C4-2B (cell line): ENCODE data around the gene SND1.

Experiments used
- H3K27ac ChIP-seq: fragments of 450-650 bp; 2 replicates; pipeline ENCODE4 v1.5.1; 2017
- ZFX ChIP-seq: fragments of 450-650 bp; IDR thresholded peaks from 2 replicates; pipeline ENCODE4 v1.6.1; 2017
- TF ChIP-seq, protein P1 (sequence below): fragments of 450-650 bp; conservative IDR thresholded peaks from 2 replicates; pipeline ENCODE4 v1.5.1; 2017; ENCODE audit warnings: mild to moderate bottlenecking

Gene SND1

DNA sequence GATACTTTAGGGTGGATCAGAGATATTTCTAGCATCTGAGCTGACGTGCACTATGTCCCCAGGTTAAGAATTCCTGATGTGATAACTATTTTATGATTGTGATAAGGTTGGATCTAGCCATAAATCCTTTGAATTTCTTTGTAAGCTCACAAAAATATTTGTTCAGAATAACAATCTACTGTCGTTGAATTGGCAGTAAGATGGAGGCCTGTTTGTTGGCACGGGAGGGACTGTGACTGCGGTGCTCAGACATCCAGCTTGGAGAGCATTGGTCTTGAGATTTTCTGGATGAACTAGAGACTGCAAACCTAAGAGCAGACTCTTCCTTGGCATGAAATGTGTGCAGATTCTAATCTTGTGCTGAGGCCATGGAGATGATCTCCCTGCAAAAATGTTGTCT lies 248.1 kb downstream of the SND1 start:
- peak overlapping the region; percentile 11; the same call in 1 of the 2 replicates for H3K27ac ChIP-seq
- no peak for TF ChIP-seq ZFX
- TF ChIP-seq, protein P1, sequence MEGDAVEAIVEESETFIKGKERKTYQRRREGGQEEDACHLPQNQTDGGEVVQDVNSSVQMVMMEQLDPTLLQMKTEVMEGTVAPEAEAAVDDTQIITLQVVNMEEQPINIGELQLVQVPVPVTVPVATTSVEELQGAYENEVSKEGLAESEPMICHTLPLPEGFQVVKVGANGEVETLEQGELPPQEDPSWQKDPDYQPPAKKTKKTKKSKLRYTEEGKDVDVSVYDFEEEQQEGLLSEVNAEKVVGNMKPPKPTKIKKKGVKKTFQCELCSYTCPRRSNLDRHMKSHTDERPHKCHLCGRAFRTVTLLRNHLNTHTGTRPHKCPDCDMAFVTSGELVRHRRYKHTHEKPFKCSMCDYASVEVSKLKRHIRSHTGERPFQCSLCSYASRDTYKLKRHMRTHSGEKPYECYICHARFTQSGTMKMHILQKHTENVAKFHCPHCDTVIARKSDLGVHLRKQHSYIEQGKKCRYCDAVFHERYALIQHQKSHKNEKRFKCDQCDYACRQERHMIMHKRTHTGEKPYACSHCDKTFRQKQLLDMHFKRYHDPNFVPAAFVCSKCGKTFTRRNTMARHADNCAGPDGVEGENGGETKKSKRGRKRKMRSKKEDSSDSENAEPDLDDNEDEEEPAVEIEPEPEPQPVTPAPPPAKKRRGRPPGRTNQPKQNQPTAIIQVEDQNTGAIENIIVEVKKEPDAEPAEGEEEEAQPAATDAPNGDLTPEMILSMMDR, result no peak

DNA sequence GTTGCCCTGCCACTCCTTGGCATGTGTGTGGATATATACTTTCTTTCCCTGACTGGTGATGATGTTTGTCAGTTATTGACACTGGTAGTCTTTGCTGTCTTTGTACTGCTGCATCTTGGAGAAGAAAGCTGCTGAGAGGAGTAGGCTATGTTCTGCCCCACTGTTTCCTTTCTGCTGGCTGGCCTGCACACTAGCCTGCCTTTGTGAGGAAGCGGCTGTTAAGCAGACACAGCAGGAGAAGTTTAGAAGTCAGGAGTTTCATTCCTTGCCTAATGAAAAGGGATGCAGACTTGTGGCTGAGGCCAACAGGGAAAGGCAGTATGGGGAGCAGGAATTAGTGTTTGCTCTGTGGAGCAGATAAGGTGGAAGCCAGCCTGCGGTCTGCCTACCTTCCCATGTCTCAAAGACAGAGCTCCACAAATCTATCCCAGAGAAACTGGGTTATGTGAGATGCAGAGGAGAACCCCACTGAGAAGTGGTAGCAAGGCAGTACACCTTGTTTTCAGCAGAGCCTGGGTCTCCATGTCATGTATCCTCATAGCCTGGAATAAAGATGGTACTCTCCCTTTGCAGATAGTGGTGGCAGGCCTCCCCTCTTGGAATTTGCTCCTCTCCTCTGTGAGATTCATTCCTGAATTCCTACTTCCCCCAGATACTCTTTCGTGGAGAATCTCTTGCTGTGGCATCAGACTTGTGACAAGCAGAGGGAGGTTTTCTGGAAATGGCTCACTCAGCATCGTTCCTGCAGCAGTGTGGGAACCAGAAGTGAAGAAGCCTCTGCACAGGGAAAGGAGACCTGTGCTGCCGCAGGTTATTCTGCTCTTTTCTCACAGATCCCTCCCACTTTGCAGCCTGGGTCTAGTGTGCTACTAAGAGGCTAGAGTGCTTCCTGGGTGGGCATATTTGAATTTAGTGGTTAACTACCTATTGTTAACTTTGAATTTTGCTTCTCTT lies 249.0 kb downstream of the SND1 start:
- peak overlapping the region; percentile 11; the same call in 1 of the 2 replicates for H3K27ac ChIP-seq
- TF ChIP-seq, protein P1, result no peak
- TF ChIP-seq ZFX, result no peak

DNA sequence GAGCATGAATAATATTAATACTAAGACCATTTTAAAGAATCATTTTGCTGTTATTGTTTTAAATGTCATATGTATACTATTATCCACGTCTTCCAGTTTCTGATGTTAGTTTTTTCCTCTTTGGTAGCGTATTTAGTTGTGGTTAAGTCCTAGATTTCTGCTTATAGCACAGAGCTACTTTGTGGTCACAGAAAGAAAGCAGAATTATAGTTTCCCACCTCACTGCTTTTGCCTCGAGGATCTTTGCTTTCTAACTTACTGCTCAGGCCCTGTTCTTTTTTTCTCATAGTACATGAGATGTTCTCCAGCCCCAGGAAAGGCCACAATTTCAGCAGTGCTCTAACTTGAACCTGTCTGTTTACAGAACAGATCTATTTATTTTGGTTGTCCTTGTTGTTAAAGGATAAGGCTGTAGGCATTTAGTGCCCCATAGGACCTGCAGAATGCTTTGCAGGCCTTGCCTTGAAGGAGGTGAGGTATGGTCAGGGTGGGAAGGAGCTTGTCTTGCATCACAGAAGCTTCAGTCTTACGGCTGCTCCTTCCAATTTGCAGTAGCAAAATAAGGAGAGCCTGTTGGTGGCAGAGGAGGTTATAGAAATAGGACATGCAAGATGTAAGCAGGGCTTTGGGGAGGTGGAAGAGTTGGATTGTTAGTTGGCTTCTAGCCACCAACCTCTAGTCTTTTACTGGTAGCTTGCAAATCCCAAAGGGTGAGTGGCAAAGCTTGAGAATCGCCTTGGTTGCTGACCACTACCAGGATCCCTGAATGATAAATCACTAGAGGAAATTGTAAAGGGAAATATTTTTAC lies 250.1 kb downstream of the SND1 start:
- no peak for TF ChIP-seq ZFX
- TF ChIP-seq, protein P1, result no peak

DNA sequence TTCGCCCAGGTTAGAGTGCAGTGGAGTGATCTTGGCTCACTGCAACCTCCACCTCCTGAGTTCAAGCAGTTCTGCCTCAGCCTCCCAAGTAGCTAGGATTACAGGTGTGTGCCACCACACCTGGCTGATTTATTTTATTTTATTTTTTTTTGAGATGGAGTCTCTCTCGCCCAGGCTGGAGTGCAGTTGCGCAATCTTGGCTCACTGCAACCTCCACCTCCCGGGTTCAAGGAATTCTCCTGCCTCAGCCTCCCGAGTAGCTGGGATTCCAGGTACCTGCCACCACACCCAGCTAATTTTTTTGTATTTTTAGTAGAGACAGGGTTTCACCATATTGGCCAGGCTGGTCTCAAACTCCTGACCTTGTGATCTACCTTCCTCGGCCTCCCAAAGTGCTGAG lies 250.8 kb downstream of the SND1 start:
- H3K27ac ChIP-seq, result peak overlapping the region; percentile 28; the same call in 1 of the 2 replicates

More for the DNA sequence above, 250.1 kb downstream of the SND1 start:
- H3K27ac ChIP-seq, result peak overlapping the region; percentile 28; the same call in 1 of the 2 replicates

DNA sequence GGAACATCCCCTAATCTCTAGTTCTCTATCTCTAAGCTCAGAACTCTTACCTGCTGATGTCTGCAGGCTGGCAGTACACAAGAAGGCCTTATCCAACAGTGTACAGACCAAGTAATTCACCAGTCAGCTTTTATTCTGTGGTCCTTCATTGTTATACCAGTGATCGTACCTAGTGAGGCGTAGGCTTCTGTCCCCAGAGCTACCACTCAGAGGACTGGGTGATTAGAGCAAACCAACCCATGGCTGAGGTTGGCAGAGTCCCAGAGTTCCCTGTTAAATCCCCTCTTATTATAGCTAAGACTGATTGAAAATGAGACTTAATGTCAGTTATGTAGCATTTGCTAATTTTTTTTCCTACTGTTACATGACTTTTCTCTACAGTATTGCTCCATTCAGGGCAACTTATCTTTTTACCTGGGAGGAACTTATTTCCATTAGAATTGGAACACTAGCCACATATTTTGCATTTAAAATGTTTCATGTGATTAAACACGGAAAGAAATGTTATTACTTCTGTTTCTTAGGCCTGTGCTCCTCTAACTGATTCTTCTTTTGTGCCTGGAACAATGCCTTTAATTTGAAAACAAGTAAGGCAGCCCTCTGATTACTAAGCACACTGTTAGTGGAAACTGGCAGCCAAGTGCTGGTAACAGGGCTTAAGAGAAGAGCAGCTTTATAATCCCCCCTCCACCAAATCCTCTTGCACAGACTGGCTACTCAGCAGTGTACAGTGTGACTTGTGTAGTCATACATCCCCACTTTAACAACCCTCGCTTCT lies 252.1 kb downstream of the SND1 start:
- H3K27ac ChIP-seq, result no peak overlapping the region
- TF ChIP-seq, protein P1, result no peak
- TF ChIP-seq ZFX, result no peak

DNA sequence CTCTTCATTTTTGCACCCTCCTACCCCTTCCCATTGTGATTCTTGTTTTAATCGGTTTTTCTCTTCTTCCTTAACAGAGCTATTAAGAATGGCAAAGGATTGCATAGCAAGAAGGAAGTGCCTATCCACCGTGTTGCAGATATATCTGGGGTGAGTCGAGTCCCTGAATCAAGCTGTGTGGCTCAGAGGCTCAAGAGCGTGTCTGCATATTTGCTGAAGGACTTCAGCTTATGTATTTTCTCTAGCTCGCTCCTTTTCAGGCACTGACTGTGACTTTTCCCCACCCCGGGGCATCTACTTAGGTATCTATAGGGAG lies 252.6 kb downstream of the SND1 start:
- no peak overlapping the region for H3K27ac ChIP-seq

DNA sequence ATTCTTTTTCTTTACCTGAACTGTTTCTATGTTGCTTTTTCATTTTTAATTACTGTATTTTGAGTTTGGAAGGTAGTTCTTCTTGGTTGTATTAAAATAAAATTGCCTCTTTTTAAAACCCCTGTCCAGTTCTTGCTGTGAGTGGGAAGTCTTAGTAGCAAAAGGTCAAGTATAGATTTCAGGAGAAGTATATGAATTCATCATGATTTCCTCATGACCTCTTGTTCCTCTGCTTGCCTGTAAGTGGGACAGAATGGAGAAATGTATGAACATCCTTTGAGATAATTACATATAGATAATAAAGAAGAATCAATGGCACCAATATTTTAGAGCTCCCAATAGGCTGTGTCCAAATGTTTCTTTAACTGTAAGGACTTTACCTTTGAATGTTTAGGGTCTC lies 253.0 kb downstream of the SND1 start:
- TF ChIP-seq ZFX, result no peak
- TF ChIP-seq, protein P1, result no peak
- H3K27ac ChIP-seq, result no peak overlapping the region

More for the DNA sequence above, 252.6 kb downstream of the SND1 start:
- TF ChIP-seq ZFX, result no peak
- TF ChIP-seq, protein P1, result no peak
